Mesendoderm (in vitro differentiated cells): ENCODE data around the gene ANTXR1. TPM values are rescaled to one million over a fixed set of nuclear protein-coding genes. Genes with fewer than 3 reads are reported as not detected.

Experiments used
- DNase-seq: peaks from one replicate; pipeline ENCODE4 v3.0.0; 2013
- H2AK5ac ChIP-seq: 2 replicates; pipeline ENCODE4 v1.6.1; 2013; ENCODE audit warnings: low read length, inconsistent platforms
- H2BK120ac ChIP-seq: 2 replicates; pipeline ENCODE4 v1.6.1; 2013; ENCODE audit warnings: low read depth, mild to moderate bottlenecking, low read length, moderate library complexity, mixed read lengths
- H2BK15ac ChIP-seq: replicated peaks from 2 replicates; pipeline ENCODE4 v1.6.1; 2013; ENCODE audit warnings: low read depth, mild to moderate bottlenecking, moderate library complexity
- H2BK5ac ChIP-seq: 2 replicates; pipeline ENCODE4 v1.6.1; 2013; ENCODE audit warnings: low read length, inconsistent platforms
- H3K18ac ChIP-seq: 2 replicates; pipeline ENCODE4 v1.6.1; 2013; ENCODE audit warnings: mild to moderate bottlenecking, low read length, mixed read lengths
- H3K23ac ChIP-seq: one replicate; pipeline ENCODE4 v1.6.1; 2013; ENCODE audit warnings: low read length
- H3K27ac ChIP-seq: 2 replicates; pipeline ENCODE4 v1.5.1; 2013; ENCODE audit warnings: low read depth, mild to moderate bottlenecking, inconsistent platforms, low read length, moderate library complexity
- H3K27me3 ChIP-seq: 2 replicates; pipeline ENCODE4 v1.6.1; 2013; ENCODE audit warnings: low read length, control low read depth, mild to moderate bottlenecking, inconsistent platforms; ENCODE audit not compliant: insufficient read depth, poor library complexity
- H3K36me3 ChIP-seq: 2 replicates; pipeline ENCODE4 v1.6.1; 2013; ENCODE audit warnings: low read length, inconsistent platforms; ENCODE audit not compliant: control insufficient read depth, insufficient read depth
- H3K4ac ChIP-seq: one replicate; pipeline ENCODE4 v1.6.1; 2013; ENCODE audit warnings: low read depth, mild to moderate bottlenecking, low read length, moderate library complexity
- H3K4me1 ChIP-seq: 2 replicates; pipeline ENCODE4 v1.6.1; 2013; ENCODE audit warnings: low read depth, low read length, inconsistent platforms; ENCODE audit not compliant: control insufficient read depth
- H3K4me2 ChIP-seq: 2 replicates; pipeline ENCODE4 v1.6.1; 2013; ENCODE audit warnings: low read length
- H3K4me3 ChIP-seq: 2 replicates; pipeline ENCODE4 v1.5.1; 2013; ENCODE audit warnings: mild to moderate bottlenecking, low read length
- H3K56ac ChIP-seq: one replicate; pipeline ENCODE4 v1.6.1; 2013; ENCODE audit warnings: low read length
- H3K79me1 ChIP-seq: 2 replicates; pipeline ENCODE4 v1.6.1; 2013; ENCODE audit warnings: low read length, inconsistent platforms
- H3K79me2 ChIP-seq: 2 replicates; pipeline ENCODE4 v1.6.1; 2013; ENCODE audit warnings: mild to moderate bottlenecking, low read length; ENCODE audit not compliant: control insufficient read depth, insufficient read depth
- H3K9ac ChIP-seq: 2 replicates; pipeline ENCODE4 v1.6.1; 2013; ENCODE audit warnings: low read length, inconsistent platforms
- H4K5ac ChIP-seq: one replicate; pipeline ENCODE4 v1.6.1; 2013; ENCODE audit warnings: low read length
- H4K8ac ChIP-seq: one replicate; pipeline ENCODE4 v1.6.1; 2013; ENCODE audit warnings: low read depth, mild to moderate bottlenecking, control low read depth, low read length, moderate library complexity
- WGBS: extraction: QIAGEN DNeasy Blood & Tissue Kit; methylation state at CpG from one replicate; pipeline ENCODE4 v1.1.7; 2013; ENCODE audit warnings: low lambda C conversion rate, missing lambda C conversion rate; ENCODE audit not compliant: insufficient coverage; ENCODE audit errors: extremely low coverage; 5-methylcytosine and 5-hydroxymethylcytosine counted together
- small RNA-seq: library from polyadenylated mRNA; stranded (forward); fragments of <200 nt; extraction: miRNeasy Mini kit (QIAGEN cat#:217004); gene quantifications from one replicate; pipeline ENCODE3, GENCODE V24; 2013; ENCODE audit not compliant: insufficient read depth

ANTXR1 gene

DNA sequence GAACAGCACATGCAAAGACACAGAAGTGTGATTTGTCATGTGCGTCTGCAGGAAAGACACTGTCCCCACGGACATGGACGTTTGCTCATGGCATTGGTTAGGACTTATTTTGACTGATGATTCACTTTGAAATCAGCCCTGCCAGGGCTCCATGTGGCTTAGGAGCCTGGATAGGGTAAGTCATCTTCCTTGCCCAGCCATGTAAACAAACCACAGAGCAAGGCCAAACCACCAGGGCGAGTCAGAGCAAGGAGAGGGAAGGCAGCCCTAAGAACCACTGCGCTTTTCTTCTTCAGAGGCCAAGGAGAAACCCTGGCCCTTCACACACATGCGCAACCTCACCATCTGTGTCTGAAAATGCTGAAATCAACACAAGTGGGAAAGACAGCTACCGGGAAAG, 285.3 kb downstream of the ANTXR1 start:
- H4K8ac ChIP-seq: no peak overlapping the region
- no peaks in the 10 kb centered on the region for H3K79me1 ChIP-seq
- no peak overlapping the region for H2BK120ac ChIP-seq
- H3K4me3 ChIP-seq: no peak overlapping the region
- no peaks in the 10 kb centered on the region for H3K27me3 ChIP-seq
- no peak overlapping the region for H4K5ac ChIP-seq
- H3K4me1 ChIP-seq: no peaks in the 10 kb centered on the region
- H3K56ac ChIP-seq: no peak overlapping the region
- H3K27ac ChIP-seq: no peak overlapping the region
- H3K18ac ChIP-seq: no peak overlapping the region
- H3K9ac ChIP-seq: no peak overlapping the region
- no peak overlapping the region for H3K4ac ChIP-seq
- no peak overlapping the region for H2BK15ac ChIP-seq
- no peaks in the 10 kb centered on the region for H3K36me3 ChIP-seq
- DNase-seq: no peak
- WGBS: no CpG with 5 or more reads among the region's 7 CpGs
- H3K4me2 ChIP-seq: no peak overlapping the region
- no peaks in the 10 kb centered on the region for H3K79me2 ChIP-seq
- H3K23ac ChIP-seq: no peak overlapping the region
- no peak overlapping the region for H2AK5ac ChIP-seq
- no peak overlapping the region for H2BK5ac ChIP-seq

DNA sequence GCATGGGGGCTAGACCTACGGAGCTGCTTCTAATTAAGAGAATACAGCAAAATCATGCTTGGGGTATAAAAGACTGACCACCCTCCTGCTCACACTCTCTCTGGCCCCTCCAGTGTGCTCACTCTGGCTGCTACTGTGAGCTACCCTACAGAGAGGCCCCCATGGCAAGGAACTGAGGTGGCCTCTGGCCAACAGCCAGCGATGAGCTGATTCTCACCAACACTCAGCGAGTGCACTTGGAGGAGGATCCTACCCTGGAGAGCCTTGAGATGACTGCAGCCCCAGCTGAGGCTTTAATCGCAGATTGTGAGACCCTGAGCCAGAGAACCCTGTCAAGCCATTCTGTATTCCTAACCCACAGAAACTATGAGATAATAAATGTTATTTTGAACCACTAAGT, 285.9 kb downstream of the ANTXR1 start:
- no peak overlapping the region for H2BK5ac ChIP-seq
- DNase-seq: no peak
- no peak overlapping the region for H3K4me2 ChIP-seq
- no CpG with 5 or more reads among the region's 4 CpGs for WGBS
- H2BK120ac ChIP-seq: no peak overlapping the region
- H3K27ac ChIP-seq: no peak overlapping the region
- H3K4me1 ChIP-seq: no peaks in the 10 kb centered on the region
- H3K4ac ChIP-seq: no peak overlapping the region
- no peak overlapping the region for H3K18ac ChIP-seq
- no peak overlapping the region for H3K4me3 ChIP-seq
- H3K79me1 ChIP-seq: no peaks in the 10 kb centered on the region
- H3K9ac ChIP-seq: no peak overlapping the region
- H3K79me2 ChIP-seq: no peaks in the 10 kb centered on the region
- no peak overlapping the region for H2BK15ac ChIP-seq
- no peaks in the 10 kb centered on the region for H3K36me3 ChIP-seq
- no peak overlapping the region for H4K5ac ChIP-seq
- no peak overlapping the region for H3K23ac ChIP-seq
- H2AK5ac ChIP-seq: no peak overlapping the region
- no peaks in the 10 kb centered on the region for H3K27me3 ChIP-seq
- no peak overlapping the region for H3K56ac ChIP-seq
- no peak overlapping the region for H4K8ac ChIP-seq

Small RNAs within 50 kb of the gene (small RNA-seq; reads per million reads assigned to genes)
- 13.8 reads per million, percentile 89 among the genes with 10 or more reads in this experiment for gene MIR3126
- not detected for gene RNA5SP96
- gene RNU6-1216P: not detected
